CD14-positive monocyte (primary cell): Measurements from ENCODE around the gene STAT6. TPM values are rescaled to one million over a fixed set of nuclear protein-coding genes. Genes with fewer than 3 reads are reported as not detected.

Experiments used
- DNase-seq, 3 donors: peaks; one replicate each; pipeline ENCODE4 v3.0.0-alpha.2; 2011 to 2022
- H2AFZ ChIP-seq: 2 replicates; pipeline ENCODE4 v1.6.0; 2012; ENCODE audit warnings: mild to moderate bottlenecking, low read depth, low read length, inconsistent platforms; ENCODE audit not compliant: insufficient read depth, poor library complexity, severe bottlenecking
- H3K27ac ChIP-seq, 2 donors: 1 replicate in 1 of 2; 2 replicates in 1 of 2; pipeline ENCODE4 v1.5.1; 2012 to 2013; ENCODE audit warnings: low read length in 2 of 2, control low read depth in 1 of 2, inconsistent platforms in 1 of 2, low read depth in 1 of 2, mild to moderate bottlenecking in 1 of 2
- H3K27me3 ChIP-seq, 2 donors: one replicate each; pipeline versions ENCODE4 v1.6.0 to v1.6.1; 2011 to 2013; ENCODE audit warnings: low read length in 2 of 2; ENCODE audit not compliant: control insufficient read depth in 2 of 2, insufficient read depth in 2 of 2
- H3K36me3 ChIP-seq, 2 donors: replicated peaks in 1 of 2; 1 replicate in 1 of 2; 2 replicates in 1 of 2; pipeline versions ENCODE4 v1.5.1 to v1.6.1; 2012 to 2013; ENCODE audit warnings: low read length in 2 of 2, control low read depth in 1 of 2, inconsistent platforms in 1 of 2, mild to moderate bottlenecking in 1 of 2; ENCODE audit not compliant: insufficient read depth in 2 of 2, control insufficient read depth in 1 of 2
- H3K4me1 ChIP-seq, 2 donors: 1 replicate in 1 of 2; 2 replicates in 1 of 2; pipeline versions ENCODE4 v1.5.1 to v1.6.1; 2012 to 2013; ENCODE audit warnings: low read length in 2 of 2, control low read depth in 1 of 2, inconsistent platforms in 1 of 2, mild to moderate bottlenecking in 1 of 2, moderate library complexity in 1 of 2; ENCODE audit not compliant: insufficient read depth in 2 of 2, control insufficient read depth in 1 of 2
- H3K4me2 ChIP-seq: replicated peaks from 2 replicates; pipeline ENCODE3; 2012; ENCODE audit warnings: low read length, moderate library complexity, mild to moderate bottlenecking; ENCODE audit not compliant: poor library complexity, severe bottlenecking; ENCODE audit errors: extremely low read depth
- H3K4me3 ChIP-seq, 3 experiments: fragments of 200-600 bp in 1 of 3; sonication (generic) in 1 of 3; replicated peaks in 1 of 3; 1 replicate in 2 of 3; 2 replicates in 1 of 3; pipeline ENCODE4 v1.5.1; 2011 to 2013; ENCODE audit warnings: low read length in 3 of 3, mild to moderate bottlenecking in 3 of 3, control low read depth in 2 of 3, low read depth in 2 of 3, inconsistent platforms in 1 of 3, moderate library complexity in 1 of 3
- H3K79me2 ChIP-seq: 2 replicates; pipeline ENCODE4 v1.6.0; 2012; ENCODE audit warnings: mild to moderate bottlenecking, control low read depth, inconsistent platforms, low read length, moderate library complexity; ENCODE audit not compliant: insufficient read depth
- H3K9ac ChIP-seq: 2 replicates; pipeline ENCODE4 v1.6.0; 2017; ENCODE audit warnings: low read length, mild to moderate bottlenecking; ENCODE audit not compliant: insufficient read depth, poor library complexity, severe bottlenecking
- H3K9me3 ChIP-seq, 2 donors: replicated peaks in 1 of 2; 1 replicate in 1 of 2; 2 replicates in 1 of 2; pipeline versions ENCODE4 v1.5.1 to v1.6.1; 2012 to 2013; ENCODE audit warnings: low read length in 2 of 2, control low read depth in 1 of 2; ENCODE audit not compliant: control insufficient read depth in 1 of 2, insufficient read depth in 1 of 2
- H4K20me1 ChIP-seq: 2 replicates; pipeline ENCODE4 v1.6.0; 2012; ENCODE audit warnings: mild to moderate bottlenecking, low read length, control low read depth, moderate library complexity; ENCODE audit not compliant: insufficient read depth
- H3K27ac Mint-ChIP-seq, 7 donors: one replicate each; pipeline ENCODE4 v1.8.0; 2020; ENCODE audit warnings: mild to moderate bottlenecking in 7 of 7, mixed read lengths in 7 of 7, moderate library complexity in 6 of 7, inconsistent platforms in 2 of 7
- H3K27me3 Mint-ChIP-seq, 3 donors: one replicate each; pipeline ENCODE4 v1.8.0; 2021 to 2022; ENCODE audit warnings: low read depth in 3 of 3, mild to moderate bottlenecking in 3 of 3, mixed read lengths in 3 of 3, moderate library complexity in 3 of 3, inconsistent platforms in 1 of 3
- H3K36me3 Mint-ChIP-seq, 2 donors: one replicate each; pipeline ENCODE4 v1.8.0; 2020; ENCODE audit warnings: mixed read lengths in 2 of 2, inconsistent platforms in 1 of 2, mild to moderate bottlenecking in 1 of 2
- H3K4me1 Mint-ChIP-seq: one replicate; pipeline ENCODE4 v1.8.0; 2020; ENCODE audit warnings: mild to moderate bottlenecking, mixed read lengths
- H3K4me3 Mint-ChIP-seq, 2 donors: one replicate each; pipeline ENCODE4 v1.8.0; 2020; ENCODE audit warnings: mild to moderate bottlenecking in 2 of 2, mixed read lengths in 2 of 2, moderate library complexity in 1 of 2
- H3K9me3 Mint-ChIP-seq, 7 donors: one replicate each; pipeline ENCODE4 v1.8.0; 2020 to 2022; ENCODE audit warnings: mixed read lengths in 7 of 7, mild to moderate bottlenecking in 6 of 7, moderate library complexity in 6 of 7, inconsistent platforms in 2 of 7
- CTCF ChIP-seq: fragments of 200-600 bp; IDR thresholded peaks from one replicate; pipeline ENCODE4 v1.8.0; 2022; ENCODE audit warnings: antibody characterized with exemption, mild to moderate bottlenecking
- WGBS: methylation state at CpG from one replicate; pipeline ENCODE4 v1.1.5; 2013; ENCODE audit warnings: missing lambda C conversion rate; ENCODE audit not compliant: insufficient coverage; 5-methylcytosine and 5-hydroxymethylcytosine counted together
- intact Hi-C, 2 donors: fragments of 100-400 bp; cut with micrococcal nuclease; formaldehyde crosslinking; loops; one replicate each; pipeline versions ENCODE4 v1.15.0 to v1.15.1; 2023
- polyA plus RNA-seq, 3 donors: library from polyadenylated mRNA; depleted of rRNA in 1 of 3; unstranded in 2 of 3; stranded (reverse) in 1 of 3; fragments of 300-500 nt in 2 of 3; fragments of >200 nt in 1 of 3; fragmentation: Illumina TruSeq in 2 of 3; gene quantifications; 1 replicate in 2 of 3; 2 replicates in 1 of 3; pipeline ENCODE4 v1.2.3, GENCODE V29; 2012 to 2021

Gene STAT6
- polyA plus RNA-seq, 3 donors, result 132 to 637 (median 154) TPM

GRCh38 chr12:57160040-57160439 lies 48.9 kb upstream of the STAT6 start:
- no peak for DNase-seq
- Mint-ChIP-seq H3K36me3 (peaks cover 86 to 97% of the 10 kb centered on the region in 2 donors), H3K9me3 (no peaks in the 10 kb centered on the region), H3K4me3 (no peak overlapping the region), H3K4me1 (peaks cover 84% of the 10 kb centered on the region), H3K27ac (no peak overlapping the region), H3K27me3 (peaks cover 0 to 5% (median 3%) of the 10 kb centered on the region in 3 donors)
- Histone ChIP-seq H3K9ac (no peak overlapping the region), H2AFZ (no peak overlapping the region), H3K79me2 (peaks cover 17% of the 10 kb centered on the region), H3K36me3 (peaks cover 81 to 97% of the 10 kb centered on the region in 2 donors), H3K4me1 (peaks cover 69 to 78% of the 10 kb centered on the region in 2 donors), H3K9me3 (no peaks in the 10 kb centered on the region), H4K20me1 (peaks cover 66% of the 10 kb centered on the region), H3K4me3 (no peak overlapping the region), H3K27ac (no peak overlapping the region), H3K4me2 (no peak overlapping the region), H3K27me3 (no peaks in the 10 kb centered on the region)
- intact Hi-C loops, result loop anchor here in 1 of 2 donors (5.0 kb wide), 1 partner anchor 33 kb away; the partner anchor contains the start of gene LRP1
- TF ChIP-seq CTCF, result no peak
- WGBS, result 98% methylated on average over 4 of the region's 4 CpGs

- Histone ChIP-seq H3K36me3 (peaks cover 78 to 95% of the 10 kb centered on the region in 2 donors), H3K9me3 (no peaks in the 10 kb centered on the region), H3K27ac (peak overlapping the region in 1 of 2 donors; percentile 71), H3K79me2 (peaks cover 21% of the 10 kb centered on the region), H3K27me3 (no peaks in the 10 kb centered on the region), H3K4me3 (no peak overlapping the region), H3K4me1 (peaks cover 76 to 85% of the 10 kb centered on the region in 2 donors), H4K20me1 (peaks cover 59% of the 10 kb centered on the region), H3K4me2 (no peak overlapping the region), H2AFZ (no peak overlapping the region), H3K9ac (no peak overlapping the region)
- peak overlapping the region in 3 of 7 donors; percentile 8 to 60 (median 49) for H3K27ac Mint-ChIP-seq
- intact Hi-C loops, result no loop called here
- H3K4me1 Mint-ChIP-seq, result peaks cover 86% of the 10 kb centered on the region
- H3K4me3 Mint-ChIP-seq, result no peak overlapping the region
- TF ChIP-seq CTCF, result no peak
- H3K27me3 Mint-ChIP-seq, result peaks cover 0 to 5% (median 2%) of the 10 kb centered on the region in 3 donors
- peaks cover 85 to 97% of the 10 kb centered on the region in 2 donors for H3K36me3 Mint-ChIP-seq
- DNase-seq, result no peak
- no peaks in the 10 kb centered on the region for H3K9me3 Mint-ChIP-seq
- 57% methylated on average over 4 of the region's 4 CpGs for WGBS
Observed at GRCh38 chr12:57159311-57159710, 48.1 kb upstream of the STAT6 start.
